SU-DHL-6 (cell line): ENCODE measurements around the gene LRCH1.

Source experiments
- H2AFZ ChIP-seq: fragments of 200-600 bp; sonication (generic); 2 replicates; pipeline ENCODE4 v1.6.1; 2014; ENCODE audit warnings: low read depth, mild to moderate bottlenecking, moderate library complexity, mixed read lengths, antibody characterized with exemption, low read length; ENCODE audit not compliant: severe bottlenecking
- H3F3A ChIP-seq: fragments of 200-600 bp; shearing (Covaris generic); 2 replicates; pipeline ENCODE4 v1.6.0; 2016; ENCODE audit warnings: antibody characterized with exemption, mild to moderate bottlenecking; ENCODE audit not compliant: insufficient read depth
- H3K27ac ChIP-seq: fragments of 200-600 bp; sonication (generic); 2 replicates; pipeline ENCODE4 v1.5.1; 2016; ENCODE audit warnings: low read depth, mild to moderate bottlenecking, low read length, moderate library complexity, mixed read lengths
- H3K27me3 ChIP-seq: fragments of 200-600 bp; sonication (generic), shearing (Covaris generic); 2 replicates; pipeline ENCODE4 v1.6.0; 2014; ENCODE audit warnings: mild to moderate bottlenecking, low read length
- H3K36me3 ChIP-seq: fragments of 200-600 bp; sonication (generic); 2 replicates; pipeline ENCODE4 v1.6.1; 2014; ENCODE audit warnings: mild to moderate bottlenecking, low read length, mixed read lengths
- H3K4me2 ChIP-seq: fragments of 300-600, 200-600 bp; shearing (Covaris generic), sonication (generic); 2 replicates; pipeline ENCODE4 v1.6.0; 2014; ENCODE audit warnings: low read length, low read depth, mild to moderate bottlenecking; ENCODE audit not compliant: poor library complexity, severe bottlenecking
- H3K4me3 ChIP-seq: fragments of 200-600 bp; sonication (generic); 2 replicates; pipeline ENCODE4 v1.5.1; 2014; ENCODE audit warnings: antibody characterized with exemption, low read length, mild to moderate bottlenecking, mixed read lengths; ENCODE audit not compliant: insufficient read depth, poor library complexity, severe bottlenecking
- H3K79me2 ChIP-seq: fragments of 200-600 bp; sonication (generic); 2 replicates; pipeline ENCODE4 v1.6.1; 2014; ENCODE audit warnings: mild to moderate bottlenecking, low read length, moderate library complexity; ENCODE audit not compliant: insufficient read depth
- H3K9ac ChIP-seq: fragments of 200-600 bp; sonication (generic); 2 replicates; pipeline ENCODE4 v1.7.0; 2014; ENCODE audit warnings: mild to moderate bottlenecking, low read length
- H3K9me2 ChIP-seq: fragments of 200-600 bp; sonication (generic); replicated peaks from 2 replicates; pipeline ENCODE4 v1.6.1; 2014; ENCODE audit warnings: low read length; ENCODE audit not compliant: insufficient read depth
- H3K9me3 ChIP-seq: fragments of 200-600 bp; sonication (generic); 2 replicates; pipeline ENCODE4 v1.6.1; 2014; ENCODE audit warnings: low read length, mixed read lengths; ENCODE audit not compliant: insufficient read depth
- H4K20me1 ChIP-seq: fragments of 200-600 bp; sonication (generic); 2 replicates; pipeline ENCODE4 v1.6.1; 2014; ENCODE audit warnings: low read depth, mild to moderate bottlenecking, antibody characterized with exemption, low read length, moderate library complexity, mixed read lengths
- EZH2phosphoT487 ChIP-seq: fragments of 200-600 bp; sonication (generic), shearing (Covaris generic); conservative IDR thresholded peaks from 2 replicates; pipeline ENCODE4 v1.6.1; 2018; ENCODE audit warnings: mild to moderate bottlenecking, antibody characterized with exemption, low read length, moderate library complexity, mixed read lengths
- TF ChIP-seq, protein P1 (sequence below): fragments of 200-600 bp; sonication (generic); IDR thresholded peaks from one replicate; pipeline ENCODE4 v1.5.1; 2017; ENCODE audit warnings: antibody characterized with exemption, mild to moderate bottlenecking, low read length, moderate library complexity; ENCODE audit not compliant: insufficient read depth, poor library complexity, severe bottlenecking

The LRCH1 gene

DNA sequence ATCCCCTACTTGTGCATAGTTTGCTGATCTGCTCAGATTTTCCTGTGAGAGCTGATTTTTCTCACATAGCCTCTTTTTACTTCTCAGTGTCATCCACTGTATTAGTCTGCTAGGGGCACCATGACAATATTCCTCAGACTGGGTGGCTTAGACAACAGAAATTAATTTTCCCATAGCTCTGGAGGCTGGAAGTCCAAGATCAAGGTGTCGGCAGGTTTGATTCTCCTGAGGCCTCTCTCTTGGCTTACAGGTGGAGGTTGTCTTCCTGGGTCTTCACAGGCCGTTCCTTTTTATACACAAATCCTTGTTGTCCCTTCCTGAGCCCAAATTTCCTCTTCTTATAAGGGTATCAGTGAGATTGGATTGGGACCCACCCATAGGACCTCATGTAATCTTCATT is 9.2 kb downstream of the LRCH1 start:
- Histone ChIP-seq H3K9ac (no peak overlapping the region), H4K20me1 (peaks cover 76% of the 10 kb centered on the region), H3F3A (no peaks in the 10 kb centered on the region; the same call in 1 of the 2 replicates), H3K27me3 (no peaks in the 10 kb centered on the region), H3K4me3 (no peak overlapping the region), H3K4me2 (no peak overlapping the region), H2AFZ (no peak overlapping the region), H3K9me3 (no peaks in the 10 kb centered on the region), H3K9me2 (no peaks in the 10 kb centered on the region), H3K27ac (no peak overlapping the region), H3K36me3 (no peaks in the 10 kb centered on the region), H3K79me2 (peaks cover 95% of the 10 kb centered on the region)
- TF ChIP-seq, protein P1, sequence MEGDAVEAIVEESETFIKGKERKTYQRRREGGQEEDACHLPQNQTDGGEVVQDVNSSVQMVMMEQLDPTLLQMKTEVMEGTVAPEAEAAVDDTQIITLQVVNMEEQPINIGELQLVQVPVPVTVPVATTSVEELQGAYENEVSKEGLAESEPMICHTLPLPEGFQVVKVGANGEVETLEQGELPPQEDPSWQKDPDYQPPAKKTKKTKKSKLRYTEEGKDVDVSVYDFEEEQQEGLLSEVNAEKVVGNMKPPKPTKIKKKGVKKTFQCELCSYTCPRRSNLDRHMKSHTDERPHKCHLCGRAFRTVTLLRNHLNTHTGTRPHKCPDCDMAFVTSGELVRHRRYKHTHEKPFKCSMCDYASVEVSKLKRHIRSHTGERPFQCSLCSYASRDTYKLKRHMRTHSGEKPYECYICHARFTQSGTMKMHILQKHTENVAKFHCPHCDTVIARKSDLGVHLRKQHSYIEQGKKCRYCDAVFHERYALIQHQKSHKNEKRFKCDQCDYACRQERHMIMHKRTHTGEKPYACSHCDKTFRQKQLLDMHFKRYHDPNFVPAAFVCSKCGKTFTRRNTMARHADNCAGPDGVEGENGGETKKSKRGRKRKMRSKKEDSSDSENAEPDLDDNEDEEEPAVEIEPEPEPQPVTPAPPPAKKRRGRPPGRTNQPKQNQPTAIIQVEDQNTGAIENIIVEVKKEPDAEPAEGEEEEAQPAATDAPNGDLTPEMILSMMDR: no peak
- no peak for TF ChIP-seq EZH2phosphoT487

DNA sequence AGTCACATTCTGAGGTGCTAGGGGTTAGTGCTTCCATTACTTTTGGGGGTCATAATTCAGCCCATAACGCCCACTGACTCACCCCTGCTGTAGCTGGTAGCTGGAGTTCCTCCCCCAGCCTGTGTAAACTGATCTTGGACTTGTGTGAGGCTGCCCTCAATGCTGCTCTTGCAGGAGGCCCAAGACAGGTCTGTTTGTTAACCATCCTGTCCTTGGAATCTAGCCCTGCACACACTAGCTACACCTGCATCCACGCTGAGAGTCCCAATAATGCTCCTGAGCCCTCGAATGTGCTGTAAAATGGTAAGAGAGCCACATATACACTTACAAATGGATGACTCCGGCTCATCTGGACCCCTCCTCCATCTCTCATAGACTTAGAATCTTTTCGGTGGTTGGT is 9.6 kb downstream of the LRCH1 start:
- Histone ChIP-seq H3K9me3 (no peaks in the 10 kb centered on the region), H3K9ac (no peak overlapping the region), H2AFZ (no peak overlapping the region), H3K4me3 (no peak overlapping the region), H3K36me3 (no peaks in the 10 kb centered on the region), H3K27ac (no peak overlapping the region), H3K4me2 (no peak overlapping the region), H3F3A (no peaks in the 10 kb centered on the region; the same call in 1 of the 2 replicates), H3K27me3 (no peaks in the 10 kb centered on the region), H4K20me1 (peaks cover 79% of the 10 kb centered on the region), H3K9me2 (no peaks in the 10 kb centered on the region), H3K79me2 (peaks cover 95% of the 10 kb centered on the region)
- TF ChIP-seq, protein P1: no peak
- no peak for TF ChIP-seq EZH2phosphoT487

DNA sequence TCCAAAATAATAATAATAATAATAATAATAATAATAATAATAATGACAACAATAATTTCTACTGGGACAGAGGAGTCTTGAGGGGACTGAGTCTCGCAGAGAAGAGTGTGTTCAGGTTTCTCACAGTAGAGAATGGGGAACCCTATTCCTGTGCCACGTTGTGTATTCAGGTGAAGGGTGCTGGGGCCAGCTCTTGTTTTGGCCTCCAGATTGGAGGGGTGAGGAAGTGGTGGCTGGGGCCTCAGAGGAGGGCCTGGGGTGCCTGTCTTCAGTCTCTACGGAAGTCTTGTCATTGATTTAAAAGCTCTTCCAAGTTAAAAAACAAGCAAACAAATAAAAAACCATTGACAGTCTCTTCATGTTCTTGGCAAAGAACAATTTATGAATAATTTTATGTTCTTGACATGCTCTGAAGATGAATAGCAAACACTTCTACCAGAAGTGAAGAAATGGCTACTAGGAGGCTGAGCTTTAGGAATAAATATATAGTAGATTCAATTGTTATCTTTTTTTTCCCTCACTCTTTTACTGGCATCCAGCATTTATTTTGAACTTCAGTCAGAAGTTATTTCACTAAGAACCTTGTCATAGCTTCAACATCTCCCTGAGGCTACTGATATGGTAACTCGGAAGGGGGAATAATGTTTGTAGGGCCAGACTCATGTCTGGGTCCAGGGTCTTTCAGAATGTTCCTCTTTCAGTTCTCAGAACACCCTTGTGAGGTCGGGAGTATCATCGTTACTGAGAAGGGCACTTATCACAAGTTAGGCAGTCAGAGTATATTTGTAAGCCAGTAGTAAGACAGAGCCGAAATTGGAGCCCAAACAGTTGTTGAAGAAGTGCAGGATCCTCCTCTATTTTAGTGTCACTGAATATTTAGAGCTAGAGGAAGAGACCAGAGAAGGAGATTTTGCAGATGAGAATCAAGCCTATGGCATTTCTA is 13.1 kb downstream of the LRCH1 start:
- TF ChIP-seq, protein P1: no peak
- TF ChIP-seq EZH2phosphoT487: no peak
- no peaks in the 10 kb centered on the region for H3K9me2 ChIP-seq
- H2AFZ ChIP-seq: no peak overlapping the region
- H3K9ac ChIP-seq: no peak overlapping the region
- H3K36me3 ChIP-seq: no peaks in the 10 kb centered on the region
- no peak overlapping the region for H3K4me3 ChIP-seq
- H3K27ac ChIP-seq: no peak overlapping the region
- no peaks in the 10 kb centered on the region for H3K9me3 ChIP-seq
- H4K20me1 ChIP-seq: peaks cover 76% of the 10 kb centered on the region
- no peak overlapping the region for H3K4me2 ChIP-seq
- H3K27me3 ChIP-seq: no peaks in the 10 kb centered on the region
- H3K79me2 ChIP-seq: peaks cover 96% of the 10 kb centered on the region
- H3F3A ChIP-seq: no peaks in the 10 kb centered on the region; the same call in 1 of the 2 replicates
